ENCODE results near the gene ITPK1. TPM values are rescaled to one million over a fixed set of nuclear protein-coding genes. Genes with fewer than 3 reads are reported as not detected.

Gene ITPK1
- total RNA-seq, 4 donors from 2014 or later, result 43.9 to 56.1 (median 44.5) TPM

DNA sequence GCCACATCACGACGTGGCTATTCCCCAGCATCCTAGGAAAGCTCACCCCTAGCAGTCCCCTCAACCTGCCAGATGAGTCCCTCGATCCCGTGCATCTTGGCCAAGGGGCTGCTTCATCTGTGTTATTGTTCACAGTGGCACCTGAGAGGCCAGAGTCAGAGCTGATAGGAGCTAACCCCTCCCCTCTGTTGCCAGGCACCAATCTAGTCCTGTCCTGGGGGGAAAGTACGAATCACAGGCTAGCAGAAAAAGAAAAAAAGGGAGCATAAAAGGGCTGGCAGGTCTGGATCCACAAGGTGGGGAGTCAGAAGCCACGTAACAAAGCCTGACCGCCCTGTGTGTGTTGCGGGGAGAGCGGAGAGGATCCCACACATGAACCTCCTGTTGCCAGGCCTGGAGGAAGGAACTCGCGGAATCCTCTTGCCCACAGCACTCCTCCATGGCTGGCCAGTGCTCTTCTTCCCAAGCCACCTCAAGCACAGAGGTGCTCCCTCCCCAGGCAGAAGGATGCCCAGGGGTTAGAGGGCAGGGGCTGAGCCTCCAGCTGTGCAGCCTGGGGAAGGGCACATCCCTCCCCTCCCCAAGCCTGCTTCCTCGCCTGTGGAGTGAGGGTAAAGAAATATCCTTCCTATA, 91.8 kb downstream of the ITPK1 start:
- no peak overlapping the region for H3K27ac ChIP-seq
- no peak overlapping the region for H3K4me3 ChIP-seq (replicated peaks in 1 of 3)
- intact Hi-C loops (cut with DNase I), result no loop called here
- DNase-seq, result no peak
- no peaks in the 10 kb centered on the region for H3K36me3 ChIP-seq
- peaks cover 8 to 22% of the 10 kb centered on the region in 2 donors for H3K4me1 ChIP-seq
- no peaks in the 10 kb centered on the region for H3K9me3 ChIP-seq
- TF ChIP-seq, protein P1, sequence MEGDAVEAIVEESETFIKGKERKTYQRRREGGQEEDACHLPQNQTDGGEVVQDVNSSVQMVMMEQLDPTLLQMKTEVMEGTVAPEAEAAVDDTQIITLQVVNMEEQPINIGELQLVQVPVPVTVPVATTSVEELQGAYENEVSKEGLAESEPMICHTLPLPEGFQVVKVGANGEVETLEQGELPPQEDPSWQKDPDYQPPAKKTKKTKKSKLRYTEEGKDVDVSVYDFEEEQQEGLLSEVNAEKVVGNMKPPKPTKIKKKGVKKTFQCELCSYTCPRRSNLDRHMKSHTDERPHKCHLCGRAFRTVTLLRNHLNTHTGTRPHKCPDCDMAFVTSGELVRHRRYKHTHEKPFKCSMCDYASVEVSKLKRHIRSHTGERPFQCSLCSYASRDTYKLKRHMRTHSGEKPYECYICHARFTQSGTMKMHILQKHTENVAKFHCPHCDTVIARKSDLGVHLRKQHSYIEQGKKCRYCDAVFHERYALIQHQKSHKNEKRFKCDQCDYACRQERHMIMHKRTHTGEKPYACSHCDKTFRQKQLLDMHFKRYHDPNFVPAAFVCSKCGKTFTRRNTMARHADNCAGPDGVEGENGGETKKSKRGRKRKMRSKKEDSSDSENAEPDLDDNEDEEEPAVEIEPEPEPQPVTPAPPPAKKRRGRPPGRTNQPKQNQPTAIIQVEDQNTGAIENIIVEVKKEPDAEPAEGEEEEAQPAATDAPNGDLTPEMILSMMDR (IDR thresholded peaks at IDR 0.05), result no peak
- no peak for TF ChIP-seq POLR2A (IDR thresholded peaks at IDR 0.05)
- no peaks in the 10 kb centered on the region for H3K27me3 ChIP-seq
- WGBS, 2 donors, result 84 to 90% methylated on average over 12 of the region's 12 CpGs

- no peak for DNase-seq
- Histone ChIP-seq H3K27me3 (no peaks in the 10 kb centered on the region), H3K36me3 (no peaks in the 10 kb centered on the region), H3K4me1 (peaks cover under 1 to 17% of the 10 kb centered on the region in 2 donors), H3K9me3 (no peaks in the 10 kb centered on the region), H3K27ac (no peak overlapping the region), H3K4me3 (replicated peaks in 1 of 3) (no peak overlapping the region)
- WGBS, 2 donors, result 86 to 97% methylated on average over 5 of the region's 5 CpGs
- TF ChIP-seq, protein P1 (IDR thresholded peaks at IDR 0.05), result no peak
- no peak for TF ChIP-seq POLR2A (IDR thresholded peaks at IDR 0.05)
- intact Hi-C loops (cut with DNase I), result no loop called here
Measured at GRCh38 chr14:93023039-93023438, 92.7 kb downstream of the ITPK1 start.

GRCh38 chr14:93019970-93020369, 95.8 kb downstream of the ITPK1 start:
- H3K4me3 ChIP-seq (replicated peaks in 1 of 3), result no peak overlapping the region
- no peak overlapping the region for H3K27ac ChIP-seq
- intact Hi-C loops (cut with DNase I), result no loop called here
- peaks cover 22 to 34% of the 10 kb centered on the region in 2 donors for H3K4me1 ChIP-seq
- DNase-seq, result no peak
- no peaks in the 10 kb centered on the region for H3K9me3 ChIP-seq
- H3K36me3 ChIP-seq, result no peaks in the 10 kb centered on the region
- H3K27me3 ChIP-seq, result no peaks in the 10 kb centered on the region
- 89 to 90% methylated on average over 7 of the region's 8 CpGs for WGBS, 2 donors
- no peak for TF ChIP-seq POLR2A (IDR thresholded peaks at IDR 0.05)
- TF ChIP-seq, protein P1 (IDR thresholded peaks at IDR 0.05), result no peak

DNA sequence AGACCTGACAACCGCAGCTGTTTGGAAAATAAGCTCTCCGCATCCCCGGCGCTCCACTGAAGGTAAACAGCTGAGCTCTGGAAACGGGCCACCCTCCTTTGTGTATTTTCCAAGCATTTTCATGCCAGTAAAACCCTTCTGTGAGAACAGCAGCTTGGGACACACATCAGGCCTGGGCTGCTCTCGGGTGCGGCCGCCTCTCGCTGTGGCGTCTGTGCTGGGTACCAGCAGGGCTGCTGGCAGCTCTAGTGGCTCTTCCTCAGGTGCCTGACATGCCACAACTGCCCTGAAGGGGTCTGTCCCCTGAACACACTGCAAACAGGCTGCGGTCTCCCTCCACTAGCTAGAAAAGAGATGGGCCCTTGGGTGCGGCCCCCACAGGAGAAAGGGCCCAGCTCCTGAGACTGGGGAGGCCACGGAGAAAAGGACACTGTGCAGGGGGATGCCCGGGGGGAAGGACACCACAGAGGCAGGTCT, 96.3 kb downstream of the ITPK1 start:
- no peak overlapping the region for H3K4me3 ChIP-seq (replicated peaks in 1 of 3)
- no peak overlapping the region for H3K27ac ChIP-seq
- peaks cover 22 to 38% of the 10 kb centered on the region in 2 donors for H3K4me1 ChIP-seq
- 90 to 96% methylated on average over 14 of the region's 14 CpGs for whole genome bisulfite sequencing, 2 donors
- H3K9me3 ChIP-seq, result no peaks in the 10 kb centered on the region
- DNase-seq, result no peak
- TF ChIP-seq, protein P1 (IDR thresholded peaks at IDR 0.05), result no peak
- no peak for TF ChIP-seq POLR2A (IDR thresholded peaks at IDR 0.05)
- intact Hi-C loops (cut with DNase I), result no loop called here
- H3K27me3 ChIP-seq, result no peaks in the 10 kb centered on the region
- H3K36me3 ChIP-seq, result no peaks in the 10 kb centered on the region

DNA sequence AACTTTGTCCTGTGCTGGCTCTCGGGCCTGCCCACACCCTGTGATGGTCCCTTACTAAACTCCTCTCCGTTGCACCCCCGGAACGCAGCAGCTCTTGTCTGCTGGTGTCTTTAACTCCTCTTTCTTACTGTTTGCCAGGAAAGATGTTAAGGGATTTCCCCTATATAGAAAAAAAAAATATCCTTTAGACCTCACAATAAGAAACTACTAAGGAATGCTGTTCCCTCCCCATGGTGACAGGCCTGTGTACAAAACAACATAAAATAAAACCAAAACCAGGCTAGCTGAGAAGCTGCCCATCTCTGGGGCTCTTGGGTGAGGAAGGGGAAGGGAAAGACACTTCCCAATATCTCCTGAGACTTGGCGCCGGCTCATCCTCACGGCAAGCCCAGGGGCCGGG, 97.4 kb downstream of the ITPK1 start:
- Histone ChIP-seq H3K27me3 (no peaks in the 10 kb centered on the region), H3K4me3 (replicated peaks in 1 of 3) (no peak overlapping the region), H3K36me3 (no peaks in the 10 kb centered on the region), H3K27ac (peak overlapping the region in 1 of 3 donors; percentile 79), H3K9me3 (no peaks in the 10 kb centered on the region), H3K4me1 (peaks cover 22 to 48% of the 10 kb centered on the region in 2 donors)
- no peak for TF ChIP-seq POLR2A (IDR thresholded peaks at IDR 0.05)
- TF ChIP-seq, protein P1 (IDR thresholded peaks at IDR 0.05), result no peak
- DNase-seq, result no peak
- intact Hi-C loops (cut with DNase I), result no loop called here
- 87 to 92% methylated on average over 8 of the region's 8 CpGs for WGBS, 2 donors

All from thyroid gland (tissue), 4 donors.